Activated naive CD8-positive, alpha-beta T cell treated with anti-CD3 and anti-CD28 coated beads for 36 hours (primary cell): ENCODE measurements around the gene SP7. TPM values are rescaled to one million over a fixed set of nuclear protein-coding genes. Genes with fewer than 3 reads are reported as not detected.

ENCODE experiments used
- DNase-seq: peaks from one replicate; pipeline ENCODE4 v3.0.0; 2021
- H3K27ac Mint-ChIP-seq: one replicate; pipeline ENCODE4 v1.8.0; 2022; ENCODE audit warnings: mild to moderate bottlenecking, moderate library complexity, mixed read lengths
- H3K27me3 Mint-ChIP-seq: one replicate; pipeline ENCODE4 v1.8.0; 2022; ENCODE audit warnings: mild to moderate bottlenecking, mixed read lengths
- H3K36me3 Mint-ChIP-seq: one replicate; pipeline ENCODE4 v1.8.0; 2021; ENCODE audit warnings: mild to moderate bottlenecking, mixed read lengths
- H3K4me1 Mint-ChIP-seq: one replicate; pipeline ENCODE4 v1.8.0; 2021; ENCODE audit warnings: mixed read lengths
- H3K4me3 Mint-ChIP-seq: one replicate; pipeline ENCODE4 v1.8.0; 2022; ENCODE audit warnings: mild to moderate bottlenecking, moderate library complexity, mixed read lengths
- H3K9me3 Mint-ChIP-seq: one replicate; pipeline ENCODE4 v1.8.0; 2022; ENCODE audit warnings: mixed read lengths
- total RNA-seq, 2 experiments: library from RNA; stranded (reverse); gene quantifications; one replicate each; pipeline ENCODE4 v1.2.3, GENCODE V29; 2021

Gene SP7
- total RNA-seq, 2 experiments from 2014 or later, result not detected

DNA sequence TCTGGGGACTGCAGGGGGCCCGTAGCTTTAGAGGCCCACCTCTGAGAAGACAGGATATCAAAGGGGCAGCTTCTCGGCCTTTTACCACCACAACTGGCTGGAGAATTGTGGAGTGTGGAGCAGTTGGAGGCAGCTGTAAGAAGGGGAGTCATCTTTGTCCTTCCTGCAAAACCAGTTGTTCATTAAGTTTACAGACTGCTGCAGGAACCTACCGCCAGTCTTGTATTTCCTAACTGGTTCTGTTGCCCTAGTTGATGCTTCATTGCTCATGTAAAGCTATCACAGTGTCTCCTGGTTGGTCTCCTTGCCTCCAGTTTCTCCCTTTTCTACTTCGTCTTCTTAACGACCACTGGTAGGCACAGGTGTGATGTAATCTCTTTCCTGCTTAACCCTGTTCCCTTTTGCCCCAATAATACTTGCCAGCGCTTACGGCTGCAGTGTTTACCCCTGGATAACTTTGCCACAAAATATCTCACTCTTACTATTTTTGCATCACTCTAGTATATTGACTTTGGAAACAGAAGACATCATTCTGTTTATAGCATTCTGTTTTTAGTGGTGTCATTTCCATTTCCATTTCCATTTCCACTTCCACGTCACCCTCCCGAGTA is 56.2 kb downstream of the SP7 start:
- Mint-ChIP-seq H3K4me1 (no peaks in the 10 kb centered on the region), H3K4me3 (no peak overlapping the region), H3K9me3 (no peaks in the 10 kb centered on the region), H3K36me3 (peaks cover 38% of the 10 kb centered on the region), H3K27me3 (no peaks in the 10 kb centered on the region), H3K27ac (no peak overlapping the region)
- no peak for DNase-seq

DNA sequence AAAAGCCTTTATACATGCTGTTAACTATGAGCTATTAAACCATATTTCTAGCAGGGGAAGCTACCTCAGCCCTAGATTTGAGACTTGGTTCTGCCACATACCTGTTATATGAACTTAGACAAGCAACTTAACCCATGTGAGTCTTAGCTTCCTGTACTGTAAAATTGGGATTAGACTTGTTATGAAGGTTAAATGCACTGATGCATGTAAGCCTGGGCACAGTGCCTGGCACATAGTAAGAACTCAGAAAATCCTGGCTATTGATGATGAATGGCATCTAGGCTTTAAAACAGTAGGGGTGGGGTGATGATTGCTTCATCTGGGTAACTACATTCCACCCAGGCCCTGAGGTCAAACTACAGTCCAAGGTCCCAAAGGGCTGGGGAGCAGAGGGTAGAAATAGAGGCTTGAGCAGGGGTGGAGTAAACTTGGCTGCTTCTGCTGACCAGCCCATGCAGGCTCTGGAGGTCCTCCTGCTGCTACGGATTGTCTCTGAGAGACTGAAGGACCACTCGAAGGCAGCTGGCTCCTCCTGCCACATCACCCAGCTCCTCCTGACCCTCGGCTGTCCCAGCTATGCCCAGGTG is 56.8 kb downstream of the SP7 start:
- Mint-ChIP-seq H3K4me3 (no peak overlapping the region), H3K4me1 (no peaks in the 10 kb centered on the region), H3K9me3 (no peaks in the 10 kb centered on the region), H3K36me3 (peaks cover 44% of the 10 kb centered on the region), H3K27me3 (no peaks in the 10 kb centered on the region), H3K27ac (no peak overlapping the region)
- DNase-seq, result no peak

DNA sequence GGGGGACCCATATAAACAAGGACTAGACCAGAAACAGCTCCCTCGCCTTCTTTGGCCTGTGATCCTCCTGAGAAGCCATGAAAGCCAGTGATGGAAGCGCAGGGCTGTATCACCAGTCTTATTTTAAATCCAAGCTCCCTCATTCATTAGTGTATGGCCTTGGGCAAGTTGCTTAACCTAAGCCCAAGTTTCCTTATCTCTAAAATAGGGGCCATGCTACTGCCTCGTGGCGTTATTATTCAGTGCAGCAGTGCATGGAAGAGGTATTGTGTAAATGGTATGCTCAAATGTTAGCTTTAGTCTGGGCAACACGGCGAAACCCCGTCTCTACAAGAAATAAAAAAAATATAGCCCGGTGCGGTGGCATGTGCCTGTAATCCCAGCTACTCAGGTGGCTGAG is 58.2 kb downstream of the SP7 start:
- H3K4me1 Mint-ChIP-seq, result no peaks in the 10 kb centered on the region
- H3K36me3 Mint-ChIP-seq, result peaks cover 46% of the 10 kb centered on the region
- no peak overlapping the region for H3K27ac Mint-ChIP-seq
- no peak overlapping the region for H3K4me3 Mint-ChIP-seq
- no peaks in the 10 kb centered on the region for H3K27me3 Mint-ChIP-seq
- DNase-seq, result no peak
- H3K9me3 Mint-ChIP-seq, result no peaks in the 10 kb centered on the region

Other genes starting within 250 kb of the SP7 start
- gene IGFBP6, start 238.7 kb downstream of the SP7 start, total RNA-seq, result 1 to 10 TPM; 1.9 to 2.2 TPM
- gene SOAT2, start 232.9 kb downstream of the SP7 start, total RNA-seq, result 1 to 10 TPM; 3.1 to 3.8 TPM
- 10 to 100 TPM; 34.9 to 42.8 TPM for gene ZNF740, start 155.6 kb downstream of the SP7 start, total RNA-seq
- gene CSAD, start 155.4 kb downstream of the SP7 start, total RNA-seq, result 10 to 100 TPM; 11.8 to 11.9 TPM
- 100 to 1,000 TPM; 102 to 105 TPM for gene ITGB7, start 129.1 kb downstream of the SP7 start, total RNA-seq
- 10 to 100 TPM; 22.7 to 26.0 TPM for gene RARG, start 104.1 kb downstream of the SP7 start, total RNA-seq
- gene ESPL1, start 68.1 kb downstream of the SP7 start, total RNA-seq, result 10 to 100 TPM; 66.3 to 67.7 TPM
- 100 to 1,000 TPM; 309 to 321 TPM for gene PFDN5, start 40.8 kb downstream of the SP7 start, total RNA-seq
- gene MYG1, start 36.7 kb downstream of the SP7 start, total RNA-seq, result 10 to 100 TPM; 73.4 to 79.7 TPM
- 10 to 100 TPM; 79.9 to 86.4 TPM for gene AAAS, start 14.7 kb downstream of the SP7 start, total RNA-seq
- 10 to 100 TPM; 65.8 to 68.1 TPM for gene SP1, start 43.8 kb upstream of the SP7 start, total RNA-seq
- not detected for gene AMHR2, start 87.5 kb upstream of the SP7 start, total RNA-seq
- gene PRR13, start 105.4 kb upstream of the SP7 start, total RNA-seq, result 100 to 1,000 TPM; 221 to 247 TPM
- gene PCBP2, start 115.7 kb upstream of the SP7 start, total RNA-seq, result 1,000 to 10,000 TPM; 1,052 to 1,089 TPM
- gene MAP3K12, start 163.1 kb upstream of the SP7 start, total RNA-seq, result 1 to 10 TPM; 8.4 to 8.7 TPM
- 10 to 100 TPM; 41.0 to 47.3 TPM for gene TARBP2, start 164.9 kb upstream of the SP7 start, total RNA-seq
- not detected for gene NPFF, start 171.1 kb upstream of the SP7 start, total RNA-seq